ENCODE results near the gene DCPS.

DNA sequence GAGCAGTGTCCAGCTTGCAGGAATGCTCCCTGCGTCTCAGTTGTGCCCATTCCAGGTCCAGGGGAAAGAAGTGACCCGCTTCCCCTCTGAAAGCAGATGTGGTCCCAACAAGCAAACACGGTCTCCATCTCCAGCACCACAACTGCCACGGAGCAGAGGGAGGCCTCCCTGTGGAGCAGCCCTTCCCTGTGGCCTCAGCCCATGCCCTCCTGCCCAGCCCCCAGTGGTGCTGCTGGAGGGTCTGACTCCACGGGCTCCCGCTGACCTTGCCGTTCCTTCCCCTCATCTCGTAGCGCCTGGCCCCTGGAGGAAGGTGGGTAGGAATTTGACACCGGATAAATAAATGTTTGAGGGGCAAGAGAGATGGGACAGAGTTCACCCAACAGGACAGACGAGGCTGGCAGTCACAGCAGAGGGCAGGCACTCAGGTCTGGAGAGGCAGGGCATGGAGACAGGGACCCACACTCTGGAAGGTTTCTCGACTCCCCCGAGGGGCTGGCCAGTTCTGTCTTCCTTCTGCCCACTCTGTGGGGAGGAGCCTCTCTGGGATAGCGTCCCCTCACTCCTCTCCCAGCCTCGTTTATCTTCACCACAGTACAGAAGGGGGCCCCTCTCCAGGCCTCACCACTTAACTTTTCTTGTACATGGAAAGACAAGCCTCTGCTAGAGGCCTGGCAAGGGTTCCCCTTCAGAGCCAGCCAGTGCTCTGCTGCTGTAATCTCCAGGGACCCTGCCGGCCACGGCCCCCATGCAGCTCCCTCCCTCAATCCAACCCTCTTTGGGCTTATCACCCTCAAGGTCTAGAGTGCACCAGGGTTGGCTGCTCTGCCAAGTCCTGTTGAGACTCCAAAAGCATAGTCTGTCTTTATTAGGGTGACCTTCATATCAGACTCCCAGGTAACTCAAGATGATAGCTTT lies 44.1 kb downstream of the DCPS start:
- no peak for TF ChIP-seq SMC3 (IDR thresholded peaks at IDR 0.05; ENCODE audit: low read depth, low read length)
- TF ChIP-seq, protein P1, sequence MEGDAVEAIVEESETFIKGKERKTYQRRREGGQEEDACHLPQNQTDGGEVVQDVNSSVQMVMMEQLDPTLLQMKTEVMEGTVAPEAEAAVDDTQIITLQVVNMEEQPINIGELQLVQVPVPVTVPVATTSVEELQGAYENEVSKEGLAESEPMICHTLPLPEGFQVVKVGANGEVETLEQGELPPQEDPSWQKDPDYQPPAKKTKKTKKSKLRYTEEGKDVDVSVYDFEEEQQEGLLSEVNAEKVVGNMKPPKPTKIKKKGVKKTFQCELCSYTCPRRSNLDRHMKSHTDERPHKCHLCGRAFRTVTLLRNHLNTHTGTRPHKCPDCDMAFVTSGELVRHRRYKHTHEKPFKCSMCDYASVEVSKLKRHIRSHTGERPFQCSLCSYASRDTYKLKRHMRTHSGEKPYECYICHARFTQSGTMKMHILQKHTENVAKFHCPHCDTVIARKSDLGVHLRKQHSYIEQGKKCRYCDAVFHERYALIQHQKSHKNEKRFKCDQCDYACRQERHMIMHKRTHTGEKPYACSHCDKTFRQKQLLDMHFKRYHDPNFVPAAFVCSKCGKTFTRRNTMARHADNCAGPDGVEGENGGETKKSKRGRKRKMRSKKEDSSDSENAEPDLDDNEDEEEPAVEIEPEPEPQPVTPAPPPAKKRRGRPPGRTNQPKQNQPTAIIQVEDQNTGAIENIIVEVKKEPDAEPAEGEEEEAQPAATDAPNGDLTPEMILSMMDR (conservative IDR thresholded peaks at IDR 0.05; ENCODE audit: low read depth, low read length) = no peak
- no peak for TF ChIP-seq BHLHE40 (IDR thresholded peaks at IDR 0.05; ENCODE audit: low read depth, low read length)

Data from IMR-90 (cell line).